G401 (cell line): ENCODE results near the gene TP73. TPM values are rescaled to one million over a fixed set of nuclear protein-coding genes. Genes with fewer than 3 reads are reported as not detected.

Experiments
- DNase-seq: peaks from one replicate; pipeline ENCODE4 v3.0.0-alpha.2; 2015; ENCODE audit warnings: low spot score
- in situ Hi-C: cut with HindIII; loops from 2 replicates; pipeline ENCODE4 v1.10.0; 2016; ENCODE audit warnings: low sequenced_read_pairs, mixed read lengths
- total RNA-seq: library from RNA; depleted of rRNA; stranded (reverse); fragments of >200 nt; shearing (Covaris generic); gene quantifications from 2 replicates; pipeline ENCODE4 v1.2.3, GENCODE V29; 2014

TP73 gene
- total RNA-seq, 1 experiment from 2014 or later: 2.4 TPM

DNA sequence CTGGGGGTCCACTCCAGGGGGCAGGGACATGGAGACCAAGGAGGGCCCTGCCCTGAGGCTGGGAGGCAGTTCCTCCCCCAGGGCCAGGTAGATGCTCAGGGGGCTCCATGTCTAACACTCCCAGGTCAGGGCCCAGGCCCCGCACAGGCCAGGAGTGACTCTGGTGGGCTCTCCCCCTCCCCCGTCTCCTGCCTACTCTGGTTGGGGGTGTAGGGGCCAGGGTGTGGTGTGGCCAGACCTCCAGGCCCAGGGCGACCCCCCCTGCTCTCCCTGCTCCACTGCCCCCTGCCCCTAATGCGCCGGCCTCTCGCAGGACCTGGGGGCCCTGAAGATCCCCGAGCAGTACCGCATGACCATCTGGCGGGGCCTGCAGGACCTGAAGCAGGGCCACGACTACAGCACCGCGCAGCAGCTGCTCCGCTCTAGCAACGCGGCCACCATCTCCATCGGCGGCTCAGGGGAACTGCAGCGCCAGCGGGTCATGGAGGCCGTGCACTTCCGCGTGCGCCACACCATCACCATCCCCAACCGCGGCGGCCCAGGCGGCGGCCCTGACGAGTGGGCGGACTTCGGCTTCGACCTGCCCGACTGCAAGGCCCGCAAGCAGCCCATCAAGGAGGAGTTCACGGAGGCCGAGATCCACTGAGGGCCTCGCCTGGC, 80.2 kb downstream of the TP73 start:
- no peak for DNase-seq
- in situ Hi-C loops: no loop called here

GRCh38 chr1:3733094-3733882, 81.0 kb downstream of the TP73 start:
- DNase-seq: no peak
- in situ Hi-C loops: no loop called here

GRCh38 chr1:3733883-3734589, 81.7 kb downstream of the TP73 start:
- in situ Hi-C loops: no loop called here
- no peak for DNase-seq

- DNase-seq: no peak
- in situ Hi-C loops: no loop called here
Observed at GRCh38 chr1:3734602-3735001, 82.3 kb downstream of the TP73 start.

DNA sequence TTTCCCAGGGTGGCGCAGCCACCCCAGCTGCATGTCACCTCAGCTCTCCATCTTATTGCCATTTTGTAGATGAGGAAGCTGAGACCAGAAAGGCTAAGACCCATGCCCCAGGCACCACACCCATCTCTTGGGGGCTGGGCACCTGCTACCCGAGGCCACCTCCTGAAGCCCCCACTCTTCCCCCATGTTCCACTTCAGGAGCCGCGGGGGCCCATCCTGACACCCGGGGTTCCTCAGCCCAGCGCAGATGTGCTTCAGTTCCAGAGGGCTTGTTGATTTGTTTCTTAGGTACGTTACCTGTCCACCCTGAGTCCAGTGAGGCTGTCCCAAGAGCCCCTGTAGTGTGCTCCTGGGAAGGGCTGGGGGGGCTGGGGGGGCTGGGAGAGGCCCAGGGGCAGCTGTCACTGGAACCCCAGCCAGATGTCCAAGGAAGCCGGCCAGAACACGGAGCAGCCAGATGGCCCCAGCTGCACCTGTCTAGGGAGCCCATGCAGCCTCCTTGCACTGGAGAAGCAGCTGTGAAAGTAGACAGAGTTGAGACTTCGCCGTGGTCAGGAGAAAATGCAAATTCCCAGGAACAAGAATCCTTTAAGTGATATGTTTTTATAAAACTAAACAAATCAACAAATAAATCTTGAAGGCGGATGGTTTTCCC, 82.8 kb downstream of the TP73 start:
- in situ Hi-C loops: no loop called here
- no peak for DNase-seq

DNA sequence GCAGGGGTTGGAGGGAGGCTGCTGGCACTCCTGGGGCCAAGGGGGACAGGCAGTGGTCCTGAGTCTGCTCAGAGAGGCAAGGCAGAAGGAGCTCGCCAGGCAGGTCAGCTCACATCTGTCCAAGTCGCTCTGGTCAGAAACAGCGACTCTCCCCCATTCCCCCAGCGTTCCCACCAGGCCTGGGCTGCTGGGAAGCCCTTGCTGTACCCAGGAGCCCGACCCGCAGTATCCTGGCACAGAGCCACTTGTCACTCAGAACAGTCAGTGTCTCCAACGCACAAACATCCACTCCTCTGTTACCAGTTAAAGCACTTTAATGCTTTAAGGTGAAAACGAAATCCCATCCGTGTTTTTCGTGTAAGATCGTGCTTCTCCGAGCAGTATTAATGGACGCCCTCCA, 83.4 kb downstream of the TP73 start:
- in situ Hi-C loops: no loop called here

GRCh38 chr1:3736131-3736561, 83.8 kb downstream of the TP73 start:
- in situ Hi-C loops: no loop called here

More for the DNA sequence above, 83.4 kb downstream of the TP73 start:
- no peak for DNase-seq

GRCh38 chr1:3736708-3737107, 84.4 kb downstream of the TP73 start:
- no peak for DNase-seq
- in situ Hi-C loops: no loop called here

More at GRCh38 chr1:3736131-3736561, 83.8 kb downstream of the TP73 start:
- DNase-seq: no peak

DNA sequence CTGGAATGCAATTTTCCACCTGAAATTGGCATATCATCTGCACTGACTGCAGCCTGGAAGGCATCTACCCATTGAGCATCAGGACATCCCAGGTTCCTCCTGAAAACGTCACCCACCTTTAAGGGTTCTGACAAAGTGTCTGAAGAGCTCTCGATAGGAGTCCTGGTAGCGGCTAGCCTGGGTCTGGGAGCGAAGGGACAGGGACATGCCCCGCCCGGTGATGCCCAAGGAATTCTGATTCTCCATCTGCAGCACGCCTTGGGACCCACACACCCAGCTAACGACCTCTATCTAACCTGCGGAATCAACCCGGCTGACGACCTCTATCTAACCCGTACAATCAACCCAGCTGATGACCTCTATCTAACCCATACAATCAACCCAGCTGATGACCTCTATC, 86.6 kb downstream of the TP73 start:
- in situ Hi-C loops: no loop called here
- DNase-seq: no peak

- in situ Hi-C loops: loop anchor here (10.0 kb wide), 1 partner anchor 95 kb away; no protein-coding TSS in a partner anchor
Observed at GRCh38 chr1:3740042-3740441, 87.7 kb downstream of the TP73 start.

GRCh38 chr1:3740752-3741151, 88.4 kb downstream of the TP73 start:
- in situ Hi-C loops: loop anchor here (10.0 kb wide), 1 partner anchor 96 kb away; no protein-coding TSS in a partner anchor
- no peak for DNase-seq

More at GRCh38 chr1:3740042-3740441, 87.7 kb downstream of the TP73 start:
- no peak for DNase-seq

GRCh38 chr1:3741566-3742438, 89.5 kb downstream of the TP73 start:
- no peak for DNase-seq

DNA sequence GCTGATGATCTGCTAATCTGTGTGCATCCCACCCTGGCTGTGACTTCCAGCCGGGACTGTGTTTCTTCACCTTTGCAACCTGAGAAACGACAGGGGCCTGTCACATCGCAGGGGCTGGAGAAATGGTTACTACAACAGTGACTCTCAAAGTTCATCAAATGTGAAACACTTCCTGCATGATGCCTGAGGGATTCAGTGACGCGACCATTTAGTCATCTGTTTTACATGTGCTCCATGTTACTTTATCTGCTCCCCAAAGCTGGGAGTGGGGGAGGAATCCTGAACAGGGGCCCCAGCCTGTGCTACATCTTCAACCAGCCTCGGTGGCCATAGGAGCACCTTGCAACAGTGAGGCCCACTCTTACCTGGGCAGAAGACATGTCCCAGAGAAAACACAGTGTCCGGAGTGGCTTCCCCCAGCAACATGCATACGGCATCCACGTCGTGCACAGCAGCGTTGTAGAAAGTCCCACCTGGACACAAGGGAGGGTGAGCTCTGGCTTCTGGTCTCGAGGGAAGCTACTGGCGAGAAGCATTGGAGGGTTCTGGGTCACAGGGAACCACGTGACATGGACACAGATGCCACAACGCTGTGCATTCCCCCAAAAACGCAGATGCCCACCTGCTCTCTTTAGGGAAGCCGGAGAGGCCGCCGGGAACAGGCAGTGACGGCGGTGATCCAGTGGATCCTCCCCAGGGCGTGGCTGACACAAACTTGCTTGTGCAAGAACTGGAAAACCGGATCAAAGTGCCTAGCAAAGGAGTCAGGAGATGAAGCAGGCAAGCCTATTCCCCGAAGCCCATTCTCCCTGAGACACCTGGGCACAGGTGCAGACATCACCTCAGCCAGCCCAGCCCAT, 90.4 kb downstream of the TP73 start:
- DNase-seq: no peak
- in situ Hi-C loops: loop anchor here (10.0 kb wide), 1 partner anchor 98 kb away; no protein-coding TSS in a partner anchor

More at GRCh38 chr1:3741566-3742438, 89.5 kb downstream of the TP73 start:
- in situ Hi-C loops: loop anchor here (10.0 kb wide), 1 partner anchor 97 kb away; no protein-coding TSS in a partner anchor

DNA sequence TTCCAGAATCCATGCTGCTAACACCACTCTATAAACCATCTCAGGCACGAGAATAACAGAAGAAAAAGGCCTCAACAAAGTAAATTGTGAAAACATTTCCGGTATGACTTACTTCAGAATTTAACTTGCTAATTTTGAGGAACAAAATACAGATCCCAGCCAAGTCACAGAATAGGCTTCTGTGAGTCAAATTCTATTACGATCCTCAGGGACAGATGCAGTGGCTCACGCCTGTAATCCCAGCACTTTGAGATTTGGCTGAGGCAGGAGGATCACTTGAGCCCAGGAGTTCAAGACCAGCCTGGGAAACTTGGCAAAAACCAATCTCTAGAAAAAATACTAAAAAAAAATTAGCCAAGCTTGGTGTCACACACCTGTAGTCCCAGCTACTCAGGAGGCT, 91.1 kb downstream of the TP73 start:
- DNase-seq: no peak
- in situ Hi-C loops: loop anchor here (10.0 kb wide), 1 partner anchor 99 kb away; no protein-coding TSS in a partner anchor

GRCh38 chr1:3743826-3744225, 91.5 kb downstream of the TP73 start:
- DNase-seq: no peak
- in situ Hi-C loops: loop anchor here (10.0 kb wide), 1 partner anchor 99 kb away; no protein-coding TSS in a partner anchor

- no peak for DNase-seq
- in situ Hi-C loops: loop anchor here (10.0 kb wide), 1 partner anchor 100 kb away; no protein-coding TSS in a partner anchor
Observed at GRCh38 chr1:3744646-3745045, 92.3 kb downstream of the TP73 start.

DNA sequence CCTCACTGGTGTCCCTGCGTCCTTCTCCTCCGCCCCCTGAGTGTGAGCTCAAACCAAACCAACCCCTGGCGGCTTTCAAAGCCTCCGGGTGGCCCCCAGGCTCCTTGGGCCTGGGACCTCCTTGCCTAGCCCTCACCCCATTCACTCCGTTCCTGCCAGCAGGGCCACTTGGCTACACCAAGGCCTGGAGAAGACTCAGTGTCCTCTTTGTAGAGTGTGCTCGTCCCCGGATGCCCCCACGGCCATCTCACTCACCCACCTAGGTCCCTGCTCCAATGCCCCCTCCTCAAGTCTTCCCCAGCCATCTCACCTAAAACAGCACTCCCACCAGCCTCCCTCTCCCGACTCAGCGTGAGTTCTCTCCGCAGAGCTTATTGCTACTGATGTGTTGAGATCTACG, 92.8 kb downstream of the TP73 start:
- DNase-seq: no peak
- in situ Hi-C loops: loop anchor here (10.0 kb wide), 1 partner anchor 100 kb away; no protein-coding TSS in a partner anchor
